Upper lobe of left lung (tissue), 6 donors: ENCODE measurements around the gene KRTAP5-4. TPM values are rescaled to one million over a fixed set of nuclear protein-coding genes. Genes with fewer than 3 reads are reported as not detected.
"Not testable (repeated sequence)": the region's sequence is repeated elsewhere in the genome, so short reads cannot be mapped to it uniquely, and the experiment has no call there.

Experiments
- ATAC-seq, 2 donors: fragments of 200-7000 bp; cut with Tn5 transposase; one replicate each; pipeline ENCODE4 v1.9.1; 2022; ENCODE audit warnings: mild to moderate bottlenecking in 2 of 2, moderate library complexity in 2 of 2; ENCODE audit not compliant: low FRiP score in 2 of 2
- DNase-seq, 2 donors: peaks; one replicate each; pipeline ENCODE4 v3.0.0-alpha.2; 2019 to 2020
- H3K27ac ChIP-seq, 4 donors: fragments of 200-600 bp; sonication (generic); one replicate each; pipeline ENCODE4 v1.5.1; 2016 to 2019
- H3K27me3 ChIP-seq, 4 donors: fragments of 200-600 bp; sonication (generic); one replicate each; pipeline ENCODE4 v1.5.1; 2017 to 2019
- H3K36me3 ChIP-seq, 4 donors: fragments of 200-600 bp; sonication (generic); one replicate each; pipeline ENCODE4 v1.5.1; 2016 to 2019
- H3K4me1 ChIP-seq, 4 donors: fragments of 200-600 bp; sonication (generic); one replicate each; pipeline ENCODE4 v1.5.1; 2018 to 2019
- H3K4me3 ChIP-seq, 4 donors: fragments of 200-600 bp; sonication (generic); one replicate each; pipeline ENCODE4 v1.5.1; 2017 to 2019; ENCODE audit warnings: mild to moderate bottlenecking in 2 of 4, moderate library complexity in 1 of 4
- H3K9me3 ChIP-seq, 4 donors: fragments of 200-600 bp; sonication (generic); one replicate each; pipeline ENCODE4 v1.5.1; 2018 to 2019
- EP300 ChIP-seq, 4 donors: sonication (generic); formaldehyde crosslinking; IDR thresholded peaks; one replicate each; pipeline ENCODE4 v1.5.1; 2017; ENCODE audit warnings: antibody characterized with exemption in 4 of 4, control low read depth in 2 of 4
- POLR2A ChIP-seq, 4 donors: fragments of 450-650 bp; IDR thresholded peaks; one replicate each; pipeline ENCODE4 v1.5.1; 2016 to 2017; ENCODE audit warnings: antibody characterized with exemption in 4 of 4, mild to moderate bottlenecking in 2 of 4
- POLR2AphosphoS5 ChIP-seq, 2 donors: sonication (generic); formaldehyde crosslinking; IDR thresholded peaks; one replicate each; pipeline ENCODE4 v1.5.1; 2017; ENCODE audit warnings: antibody characterized with exemption in 2 of 2
- WGBS, 2 donors: methylation state at CpG; one replicate each; pipeline ENCODE4 v1.1.5; 2017 to 2018; 5-methylcytosine and 5-hydroxymethylcytosine counted together
- total RNA-seq, 6 donors: library from RNA; depleted of rRNA in 4 of 6; stranded (reverse); fragments of >200 nt in 4 of 6; gene quantifications; one replicate each; pipeline versions ENCODE4 v1.1.0 to v1.2.1, GENCODE V29; 2016 to 2021
- TF ChIP-seq, protein P1 (sequence below), 6 experiments: fragments of 450-650 bp in 4 of 6; fragments of 200-600 bp in 2 of 6; sonication (generic) in 2 of 6; IDR thresholded peaks; one replicate each; pipeline ENCODE4 v1.5.1; 2016 to 2019; ENCODE audit warnings: antibody characterized with exemption in 6 of 6
- donor health status: DM: no; HTN: no; CAD: no; lungs with moderate emphysema.
- donor health status: DM: no; HTN: yes; CAD: no; lungs with severe emphysema.

KRTAP5-4 gene
- total RNA-seq, 6 donors from 2014 or later, result not detected

DNA sequence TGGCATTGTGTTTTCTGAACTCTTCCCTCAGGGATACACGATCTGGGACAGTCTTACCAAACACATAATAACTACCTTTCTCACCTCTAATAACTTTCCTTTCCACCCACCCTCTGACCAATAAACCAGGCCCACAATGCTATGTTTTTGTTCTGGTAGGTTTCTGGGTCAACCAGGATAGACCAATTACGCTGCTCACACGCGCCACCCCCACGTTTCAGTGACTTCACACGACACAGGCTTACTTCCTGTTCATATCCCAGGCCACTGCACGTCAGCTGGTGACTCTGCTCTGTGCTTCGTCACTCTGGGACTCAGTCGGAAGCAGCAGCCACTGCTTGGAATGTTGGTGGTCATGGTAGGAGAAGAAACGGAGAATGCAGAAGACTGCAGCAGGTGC is 2.5 kb downstream of the KRTAP5-4 start:
- TF ChIP-seq POLR2A (IDR thresholded peaks at IDR 0.05) (no peak), EP300 (IDR thresholded peaks at IDR 0.05) (no peak)
- TF ChIP-seq, protein P1, sequence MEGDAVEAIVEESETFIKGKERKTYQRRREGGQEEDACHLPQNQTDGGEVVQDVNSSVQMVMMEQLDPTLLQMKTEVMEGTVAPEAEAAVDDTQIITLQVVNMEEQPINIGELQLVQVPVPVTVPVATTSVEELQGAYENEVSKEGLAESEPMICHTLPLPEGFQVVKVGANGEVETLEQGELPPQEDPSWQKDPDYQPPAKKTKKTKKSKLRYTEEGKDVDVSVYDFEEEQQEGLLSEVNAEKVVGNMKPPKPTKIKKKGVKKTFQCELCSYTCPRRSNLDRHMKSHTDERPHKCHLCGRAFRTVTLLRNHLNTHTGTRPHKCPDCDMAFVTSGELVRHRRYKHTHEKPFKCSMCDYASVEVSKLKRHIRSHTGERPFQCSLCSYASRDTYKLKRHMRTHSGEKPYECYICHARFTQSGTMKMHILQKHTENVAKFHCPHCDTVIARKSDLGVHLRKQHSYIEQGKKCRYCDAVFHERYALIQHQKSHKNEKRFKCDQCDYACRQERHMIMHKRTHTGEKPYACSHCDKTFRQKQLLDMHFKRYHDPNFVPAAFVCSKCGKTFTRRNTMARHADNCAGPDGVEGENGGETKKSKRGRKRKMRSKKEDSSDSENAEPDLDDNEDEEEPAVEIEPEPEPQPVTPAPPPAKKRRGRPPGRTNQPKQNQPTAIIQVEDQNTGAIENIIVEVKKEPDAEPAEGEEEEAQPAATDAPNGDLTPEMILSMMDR (IDR thresholded peaks at IDR 0.05), result no peak
- H3K27me3 ChIP-seq, result no peaks in the 10 kb centered on the region
- H3K27ac ChIP-seq, result no peak overlapping the region
- WGBS, 2 donors, result 33 to 39% methylated on average over 10 of the region's 10 CpGs
- no peaks in the 10 kb centered on the region for H3K9me3 ChIP-seq
- ATAC-seq, result no peak
- H3K4me3 ChIP-seq, result no peak overlapping the region
- no peaks in the 10 kb centered on the region for H3K4me1 ChIP-seq
- no peaks in the 10 kb centered on the region for H3K36me3 ChIP-seq
- DNase-seq, result no peak

DNA sequence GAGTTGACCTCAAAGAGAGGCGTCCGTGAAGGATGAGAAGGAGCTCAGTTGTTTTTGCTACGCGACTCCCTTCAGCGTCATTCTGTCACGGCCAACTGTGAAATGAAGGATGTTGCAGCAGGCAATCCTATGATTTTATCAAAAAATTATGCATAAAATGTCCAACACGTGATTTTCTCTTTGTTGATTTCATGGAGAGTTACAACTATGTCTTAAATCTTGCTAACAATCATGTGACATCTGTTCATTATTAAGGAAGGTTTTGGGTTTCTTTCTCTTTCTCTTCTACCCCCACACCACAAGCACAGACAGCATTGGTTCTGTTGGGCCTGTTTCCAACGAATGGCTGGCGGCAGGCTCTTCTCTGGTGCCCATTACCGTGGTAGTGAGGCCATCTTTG is 3.7 kb downstream of the KRTAP5-4 start:
- H3K4me3 ChIP-seq, result no peak overlapping the region
- 87 to 89% methylated on average over 9 to 10 of the region's 10 CpGs for WGBS, 2 donors
- no peaks in the 10 kb centered on the region for H3K36me3 ChIP-seq
- H3K27me3 ChIP-seq, result no peaks in the 10 kb centered on the region
- no peaks in the 10 kb centered on the region for H3K9me3 ChIP-seq
- ATAC-seq (no peak), DNase-seq (no peak)
- H3K4me1 ChIP-seq, result no peaks in the 10 kb centered on the region
- H3K27ac ChIP-seq, result no peak overlapping the region
- no peak for TF ChIP-seq EP300 (IDR thresholded peaks at IDR 0.05)
- TF ChIP-seq POLR2AphosphoS5 (IDR thresholded peaks at IDR 0.05), result no peak
- TF ChIP-seq, protein P1 (IDR thresholded peaks at IDR 0.05), result no peak
- TF ChIP-seq POLR2A (IDR thresholded peaks at IDR 0.05), result no peak

DNA sequence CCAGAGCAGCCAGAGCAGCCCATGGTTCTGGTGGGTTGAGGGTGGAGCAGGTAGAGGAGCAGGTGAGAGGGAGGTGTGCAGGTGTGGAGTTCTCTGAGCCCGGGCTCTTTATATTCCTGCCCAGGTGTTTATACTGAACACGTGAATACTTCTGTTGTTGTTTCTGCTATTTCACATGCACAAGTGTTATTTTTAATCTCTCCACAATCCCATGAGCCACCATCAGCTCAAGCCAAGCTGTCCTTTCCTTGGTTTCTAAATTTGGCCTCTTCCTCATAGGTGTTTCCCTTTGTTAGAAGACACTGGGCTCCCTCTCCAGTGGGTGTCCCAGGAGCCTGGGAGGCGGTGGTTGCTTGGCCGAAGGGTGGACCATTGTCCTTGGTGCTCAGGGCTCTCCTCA is 13.6 kb downstream of the KRTAP5-4 start, which contains the start of gene KRTAP5-3:
KRTAP5-3 (minus strand) TSS at position 101 of the 400 bp plus-strand sequence; CDS start at position 23, 78 bp downstream.
- 74 to 83% methylated on average over 4 of the region's 4 CpGs for WGBS, 2 donors
- TF ChIP-seq POLR2AphosphoS5 (IDR thresholded peaks at IDR 0.05) (no peak), EP300 (IDR thresholded peaks at IDR 0.05) (no peak), POLR2A (IDR thresholded peaks at IDR 0.05) (no peak)
- TF ChIP-seq, protein P1 (IDR thresholded peaks at IDR 0.05), result no peak
- Histone ChIP-seq H3K4me1 (no peaks in the 10 kb centered on the region), H3K4me3 (no peak within 1 kb of the TSS), H3K27me3 (no peaks in the 10 kb centered on the region), H3K36me3 (no peaks in the 10 kb centered on the region), H3K9me3 (no peaks in the 10 kb centered on the region), H3K27ac (no peak within 1 kb of the TSS)
- ATAC-seq (no peak), DNase-seq (no peak)

DNA sequence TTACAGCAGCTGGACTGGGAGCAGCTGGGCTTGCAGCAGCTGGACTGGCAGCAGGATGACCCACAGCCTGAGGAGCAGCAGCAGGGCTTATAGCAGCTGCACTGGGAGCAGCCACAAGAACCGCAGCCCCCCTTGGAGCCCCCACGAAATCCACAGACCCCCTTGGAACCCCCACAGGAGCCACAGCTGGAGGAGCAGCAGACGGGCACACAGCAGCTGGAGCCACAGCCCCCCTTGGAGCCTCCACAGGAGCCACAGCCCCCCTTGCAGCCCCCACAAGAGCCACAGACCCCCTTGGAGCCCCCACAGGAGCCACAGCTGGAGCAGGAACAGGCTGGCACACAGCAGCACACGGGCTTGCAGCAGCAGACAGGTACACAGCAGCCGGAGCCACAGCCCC is 14.0 kb downstream of the KRTAP5-4 start:
- not testable (repeated sequence) for H3K9me3 ChIP-seq, H3K4me1 ChIP-seq, ATAC-seq, DNase-seq, H3K36me3 ChIP-seq, H3K27ac ChIP-seq, H3K4me3 ChIP-seq, H3K27me3 ChIP-seq
- WGBS, 2 donors, result 49% methylated on average over 3 of the region's 5 CpGs; no CpG with 5 or more reads in 1 of the 2 donors

DNA sequence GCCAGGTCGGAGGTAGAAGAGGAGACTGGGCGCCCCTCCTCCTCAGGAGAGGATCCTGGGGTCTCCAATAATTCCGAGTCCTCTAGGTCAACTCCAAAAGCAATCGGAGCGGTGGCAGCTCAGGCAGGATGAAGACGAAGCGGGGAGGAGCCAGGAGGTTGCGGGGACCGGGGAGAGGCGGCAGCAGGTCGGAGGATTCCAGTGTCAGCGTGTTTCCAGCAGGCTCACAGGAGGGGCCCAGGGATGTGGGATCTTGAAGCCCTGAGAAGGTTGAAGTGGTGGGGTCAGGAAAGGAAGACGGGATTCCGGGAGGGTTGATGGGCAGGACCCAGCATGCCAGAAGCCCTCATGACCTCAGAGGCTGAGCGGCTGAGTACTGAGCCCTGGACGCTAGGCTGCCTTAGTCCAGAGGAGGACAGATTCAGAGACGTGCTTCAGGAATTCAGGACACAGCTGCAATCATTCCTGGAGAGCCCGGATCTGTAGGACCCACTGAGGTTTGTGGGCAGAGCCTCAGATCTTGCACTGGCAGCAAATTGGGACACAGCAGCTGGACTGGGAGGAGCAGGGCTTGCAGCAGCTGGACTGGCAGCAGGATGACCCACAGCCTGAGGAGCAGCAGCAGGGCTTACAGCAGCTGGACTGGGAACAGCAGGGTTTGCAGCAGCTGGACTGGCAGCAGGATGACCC is 14.6 kb downstream of the KRTAP5-4 start:
- not testable (repeated sequence) for H3K27me3 ChIP-seq, H3K9me3 ChIP-seq, H3K4me3 ChIP-seq, H3K4me1 ChIP-seq, H3K36me3 ChIP-seq, H3K27ac ChIP-seq, DNase-seq
- ATAC-seq, result peak in 1 of 2 donors; percentile 12
- 51 to 54% methylated on average over 16 to 18 of the region's 18 CpGs for WGBS, 2 donors

DNA sequence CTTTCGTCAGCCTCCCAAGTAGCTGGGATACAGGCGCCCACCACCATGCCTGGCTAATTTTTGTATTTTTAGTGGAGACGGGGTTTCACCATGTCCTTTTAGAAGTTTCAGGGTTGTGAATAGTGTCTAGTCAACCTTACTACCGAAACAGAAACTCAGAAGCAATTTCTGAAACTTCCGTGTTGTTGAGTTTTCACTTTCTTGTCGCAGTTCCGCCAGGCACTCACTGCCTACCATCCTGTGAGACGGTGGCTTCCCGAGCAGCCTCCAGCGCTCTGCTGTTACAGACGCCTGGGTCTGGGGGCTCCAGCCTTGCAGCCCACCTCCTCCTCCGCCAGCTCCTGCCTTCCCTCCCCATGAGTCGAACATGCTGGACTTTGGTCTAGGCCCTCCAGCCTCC is 16.0 kb downstream of the KRTAP5-4 start:
- H3K27me3 ChIP-seq, H3K4me1 ChIP-seq, H3K27ac ChIP-seq, DNase-seq, H3K9me3 ChIP-seq, H3K36me3 ChIP-seq, ATAC-seq, H3K4me3 ChIP-seq: not testable (repeated sequence)
- WGBS, 2 donors, result 83 to 91% methylated on average over 12 to 13 of the region's 13 CpGs
